Sigmoid colon (tissue), 7 donors: ENCODE results near the gene AK5. TPM values are rescaled to one million over a fixed set of nuclear protein-coding genes. Genes with fewer than 3 reads are reported as not detected.
"Not testable (repeated sequence)": the region's sequence is repeated elsewhere in the genome, so short reads cannot be mapped to it uniquely, and the experiment has no call there.

Experiments used
- DNase-seq: peaks from one replicate; pipeline ENCODE4 v3.0.0-alpha.2; 2019
- H3K27ac ChIP-seq, 4 donors: fragments of 200-600 bp; sonication (generic); one replicate each; pipeline ENCODE4 v1.5.1; 2016 to 2019; ENCODE audit warnings: mild to moderate bottlenecking in 1 of 4
- H3K27me3 ChIP-seq, 3 donors: fragments of 200-600 bp; sonication (generic); one replicate each; pipeline ENCODE4 v1.5.1; 2019; ENCODE audit warnings: mild to moderate bottlenecking in 1 of 3
- H3K36me3 ChIP-seq, 4 donors: fragments of 200-600 bp; sonication (generic); one replicate each; pipeline ENCODE4 v1.5.1; 2016 to 2019
- H3K4me1 ChIP-seq, 4 donors: fragments of 200-600 bp; sonication (generic); one replicate each; pipeline ENCODE4 v1.5.1; 2017 to 2019
- H3K4me3 ChIP-seq, 4 donors: fragments of 200-600 bp; sonication (generic); one replicate each; pipeline ENCODE4 v1.5.1; 2017 to 2019; ENCODE audit warnings: mild to moderate bottlenecking in 2 of 4, moderate library complexity in 1 of 4
- H3K9me3 ChIP-seq, 4 donors: fragments of 200-600 bp in 3 of 4; sonication (generic) in 3 of 4; one replicate each; pipeline versions ENCODE4 v1.5.1 to v1.6.1; 2013 to 2019
- EP300 ChIP-seq, 4 donors: sonication (generic); formaldehyde crosslinking; IDR thresholded peaks; one replicate each; pipeline ENCODE4 v1.6.1; 2017; ENCODE audit warnings: antibody characterized with exemption in 4 of 4
- POLR2A ChIP-seq, 2 donors: fragments of 450-650 bp; IDR thresholded peaks; one replicate each; pipeline ENCODE4 v1.6.1; 2016; ENCODE audit warnings: antibody characterized with exemption in 2 of 2, mild to moderate bottlenecking in 2 of 2, moderate library complexity in 2 of 2
- POLR2AphosphoS5 ChIP-seq, 4 donors: sonication (generic); formaldehyde crosslinking; IDR thresholded peaks; one replicate each; pipeline ENCODE4 v1.6.1; 2017; ENCODE audit warnings: antibody characterized with exemption in 4 of 4
- WGBS, 2 donors: extraction: QIAGEN DNeasy Blood & Tissue Kit; methylation state at CpG; one replicate each; pipeline ENCODE4 v1.1.7; 2013; 5-methylcytosine and 5-hydroxymethylcytosine counted together
- intact Hi-C: fragments of 100-400 bp; cut with DNase I; formaldehyde crosslinking; loops from one replicate; pipeline ENCODE4 v1.15.1; 2023
- polyA plus RNA-seq, 3 donors: library from polyadenylated mRNA; stranded (reverse); fragments of 200-250 nt; gene quantifications; one replicate each; pipeline ENCODE4 v1.2.3, GENCODE V29; 2013
- total RNA-seq, 4 donors: library from RNA; depleted of rRNA; stranded (reverse); fragments of >200 nt; gene quantifications; one replicate each; pipeline ENCODE4 v1.1.0, GENCODE V29; 2016
- TF ChIP-seq, protein P1 (sequence below), 4 experiments: fragments of 450-650 bp in 3 of 4; fragments of 200-600 bp in 1 of 4; IDR thresholded peaks; one replicate each; pipeline ENCODE4 v1.5.1; 2016 to 2019; ENCODE audit warnings: antibody characterized with exemption in 4 of 4, mild to moderate bottlenecking in 3 of 4, moderate library complexity in 2 of 4
- donor health status: healthy with polysubstance abuse.
- donor health status: Bipolar disorder and iron deficiency.
- donor health status: healthy.

The AK5 gene
- total and polyA plus RNA-seq, 7 donors: 0.33 to 6.1 (median 1.9) TPM; not detected in 1

DNA sequence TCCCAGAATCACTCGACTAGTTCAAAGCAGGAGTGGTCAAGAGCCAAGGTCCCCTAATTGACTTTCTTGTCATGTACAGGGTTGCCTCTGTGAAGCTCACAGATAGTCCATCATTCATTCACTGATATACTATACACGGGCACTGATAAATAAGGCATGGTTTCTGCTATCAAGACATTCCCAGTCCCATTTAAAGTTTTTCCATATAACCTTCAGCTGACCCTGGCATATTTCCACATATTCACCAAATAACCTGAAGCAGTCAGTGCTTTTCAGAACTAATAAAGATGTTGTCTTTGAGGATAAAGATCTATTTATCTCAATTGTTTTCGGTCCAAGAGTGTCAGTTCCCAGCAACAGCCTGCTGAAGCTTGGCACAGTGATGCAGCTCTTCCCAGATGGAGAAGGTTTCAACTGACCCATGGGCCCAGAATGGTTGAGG, 227.3 kb downstream of the AK5 start:
- WGBS, 2 donors: 80 to 86% methylated on average over 3 of the region's 3 CpGs
- Histone ChIP-seq H3K4me3 (no peak overlapping the region), H3K27ac (no peak overlapping the region), H3K27me3 (no peaks in the 10 kb centered on the region), H3K36me3 (no peaks in the 10 kb centered on the region), H3K9me3 (no peaks in the 10 kb centered on the region), H3K4me1 (no peaks in the 10 kb centered on the region)
- intact Hi-C loops: no loop called here
- TF ChIP-seq EP300 (IDR thresholded peaks at IDR 0.05) (no peak), POLR2A (IDR thresholded peaks at IDR 0.05) (no peak), POLR2AphosphoS5 (IDR thresholded peaks at IDR 0.05) (no peak)
- TF ChIP-seq, protein P1, sequence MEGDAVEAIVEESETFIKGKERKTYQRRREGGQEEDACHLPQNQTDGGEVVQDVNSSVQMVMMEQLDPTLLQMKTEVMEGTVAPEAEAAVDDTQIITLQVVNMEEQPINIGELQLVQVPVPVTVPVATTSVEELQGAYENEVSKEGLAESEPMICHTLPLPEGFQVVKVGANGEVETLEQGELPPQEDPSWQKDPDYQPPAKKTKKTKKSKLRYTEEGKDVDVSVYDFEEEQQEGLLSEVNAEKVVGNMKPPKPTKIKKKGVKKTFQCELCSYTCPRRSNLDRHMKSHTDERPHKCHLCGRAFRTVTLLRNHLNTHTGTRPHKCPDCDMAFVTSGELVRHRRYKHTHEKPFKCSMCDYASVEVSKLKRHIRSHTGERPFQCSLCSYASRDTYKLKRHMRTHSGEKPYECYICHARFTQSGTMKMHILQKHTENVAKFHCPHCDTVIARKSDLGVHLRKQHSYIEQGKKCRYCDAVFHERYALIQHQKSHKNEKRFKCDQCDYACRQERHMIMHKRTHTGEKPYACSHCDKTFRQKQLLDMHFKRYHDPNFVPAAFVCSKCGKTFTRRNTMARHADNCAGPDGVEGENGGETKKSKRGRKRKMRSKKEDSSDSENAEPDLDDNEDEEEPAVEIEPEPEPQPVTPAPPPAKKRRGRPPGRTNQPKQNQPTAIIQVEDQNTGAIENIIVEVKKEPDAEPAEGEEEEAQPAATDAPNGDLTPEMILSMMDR (IDR thresholded peaks at IDR 0.05): no peak
- no peak for DNase-seq

DNA sequence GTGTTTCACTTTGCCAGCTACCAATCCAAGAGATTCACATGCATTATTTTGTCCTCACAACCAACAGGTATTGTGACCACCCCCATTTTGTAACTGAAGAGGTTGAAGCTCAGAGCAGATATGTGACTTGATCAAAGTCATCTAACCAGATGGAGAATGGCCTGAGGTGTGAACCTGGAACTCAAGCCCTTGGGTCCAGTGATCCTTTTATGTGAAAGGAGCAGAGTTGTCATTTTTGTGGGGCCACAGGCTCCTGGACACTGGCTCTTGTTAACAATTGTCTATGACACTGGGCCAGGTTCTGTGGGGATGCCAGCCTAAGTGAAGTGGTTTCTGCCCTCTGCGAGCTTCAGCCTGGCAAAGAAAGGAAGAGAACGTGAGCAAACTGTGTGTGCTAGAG, 228.1 kb downstream of the AK5 start:
- Histone ChIP-seq H3K27me3 (no peaks in the 10 kb centered on the region), H3K4me1 (peaks cover 0 to 6% (median 2%) of the 10 kb centered on the region in 4 donors), H3K27ac (no peak overlapping the region), H3K4me3 (no peak overlapping the region), H3K9me3 (no peaks in the 10 kb centered on the region), H3K36me3 (no peaks in the 10 kb centered on the region)
- TF ChIP-seq POLR2A (IDR thresholded peaks at IDR 0.05) (no peak), EP300 (IDR thresholded peaks at IDR 0.05) (no peak), POLR2AphosphoS5 (IDR thresholded peaks at IDR 0.05) (no peak)
- no peak for DNase-seq
- WGBS, 2 donors: 89 to 96% methylated on average over 2 of the region's 2 CpGs
- intact Hi-C loops: no loop called here

DNA sequence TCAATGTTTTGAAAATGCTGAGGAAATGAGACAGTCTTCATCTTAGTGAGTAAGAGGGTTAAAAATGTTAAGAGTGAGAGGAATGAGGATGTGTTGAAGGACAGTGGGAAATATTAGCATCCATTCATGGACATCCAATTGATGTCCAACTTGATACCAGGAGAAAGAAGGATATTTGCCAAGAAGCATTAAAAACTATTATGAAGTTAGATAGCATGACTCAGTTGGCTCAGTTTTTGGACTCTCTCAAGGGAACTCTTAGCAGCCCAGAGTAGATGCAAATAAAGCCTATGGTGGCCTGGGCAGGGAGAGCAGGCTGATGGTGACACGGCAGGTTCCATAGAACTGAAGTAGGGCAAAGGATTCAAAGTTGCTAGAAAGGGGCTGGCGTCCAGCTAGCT, 229.6 kb downstream of the AK5 start:
- Histone ChIP-seq H3K4me1 (peaks cover 0 to 13% (median 9%) of the 10 kb centered on the region in 4 donors), H3K36me3 (no peaks in the 10 kb centered on the region), H3K4me3 (no peak overlapping the region), H3K27ac (no peak overlapping the region), H3K9me3 (no peaks in the 10 kb centered on the region), H3K27me3 (no peaks in the 10 kb centered on the region)
- intact Hi-C loops: no loop called here
- no peak for TF ChIP-seq EP300 (IDR thresholded peaks at IDR 0.05)
- WGBS, 2 donors: 84 to 86% methylated on average over 2 of the region's 2 CpGs
- no peak for DNase-seq

DNA sequence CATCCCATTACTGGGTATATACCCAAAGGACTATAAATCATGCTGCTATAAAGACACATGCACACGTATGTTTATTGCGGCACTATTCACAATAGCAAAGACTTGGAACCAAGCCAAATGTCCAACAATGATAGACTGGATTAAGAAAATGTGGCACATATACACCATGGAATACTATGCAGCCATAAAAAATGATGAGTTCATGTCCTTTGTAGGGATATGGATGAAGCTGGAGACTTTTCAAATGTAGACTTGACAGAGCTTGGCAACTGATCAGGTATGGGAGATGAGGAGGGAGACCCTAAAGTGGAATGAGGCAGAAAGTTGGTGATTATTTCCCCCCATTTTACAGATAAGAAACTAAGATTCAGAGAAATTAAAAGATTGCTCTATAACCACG, 230.8 kb downstream of the AK5 start:
- H3K27ac ChIP-seq, H3K27me3 ChIP-seq, H3K9me3 ChIP-seq, H3K4me3 ChIP-seq, DNase-seq, H3K36me3 ChIP-seq, intact Hi-C loops: not testable (repeated sequence)
- H3K4me1 ChIP-seq: peaks cover 0 to 13% (median 9%) of the 10 kb centered on the region in 4 donors
- WGBS, 2 donors: 74 to 78% methylated on average over 1 of the region's 3 CpGs

DNA sequence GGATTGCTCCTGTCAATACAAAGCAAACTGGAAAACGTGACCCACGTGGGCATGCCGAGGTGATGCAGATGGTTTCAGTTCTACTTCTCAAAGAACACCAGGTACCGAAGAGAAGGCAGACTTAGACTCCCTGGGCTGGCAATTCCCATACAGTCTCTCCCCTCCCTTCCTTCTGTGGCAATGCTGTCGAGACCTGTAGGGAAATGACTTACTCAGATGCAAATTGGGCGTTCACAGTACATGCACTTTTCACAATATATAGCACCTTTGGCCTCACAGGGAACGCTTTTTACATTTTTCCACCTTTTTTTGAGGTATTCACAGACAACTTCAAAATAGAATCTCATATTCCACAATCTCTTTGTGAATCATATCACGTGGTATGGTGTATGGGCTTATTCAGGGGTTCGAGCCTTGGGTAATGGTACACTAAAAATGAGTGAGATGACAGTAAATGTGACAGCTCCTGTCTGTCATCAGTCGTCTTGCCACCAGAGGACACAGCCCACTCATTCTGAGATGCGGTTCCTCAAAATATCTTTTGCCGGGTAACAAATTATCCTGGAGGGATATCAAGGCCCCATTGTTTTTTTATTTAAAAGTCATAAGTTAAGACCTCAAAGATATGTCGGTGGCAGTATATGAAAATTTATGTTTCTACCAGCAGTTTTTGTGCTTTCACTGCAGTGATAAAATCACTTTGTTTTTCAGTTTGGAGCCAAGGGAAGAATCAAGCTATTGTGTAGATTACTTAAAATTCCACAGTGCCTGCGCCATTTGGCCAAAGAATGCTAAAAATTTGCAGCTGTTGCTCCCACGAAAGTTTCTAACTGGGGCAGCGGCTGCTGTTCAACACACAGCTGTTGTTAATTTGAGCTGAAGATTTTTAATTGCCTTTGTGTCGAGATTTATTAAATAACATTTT, 232.3 kb downstream of the AK5 start:
- Histone ChIP-seq H3K36me3 (no peaks in the 10 kb centered on the region), H3K4me3 (no peak overlapping the region), H3K4me1 (peaks cover 0 to 13% (median 9%) of the 10 kb centered on the region in 4 donors), H3K9me3 (no peaks in the 10 kb centered on the region), H3K27ac (peak overlapping the region; percentile 44 to 63 (median 58)), H3K27me3 (no peaks in the 10 kb centered on the region)
- intact Hi-C loops: no loop called here
- no peak for DNase-seq
- 72% methylated on average over 17 of the region's 17 CpGs for WGBS, 2 donors
- TF ChIP-seq, protein P1 (IDR thresholded peaks at IDR 0.05): no peak
- TF ChIP-seq EP300 (IDR thresholded peaks at IDR 0.05): no peak
- no peak for TF ChIP-seq POLR2AphosphoS5 (IDR thresholded peaks at IDR 0.05)
- TF ChIP-seq POLR2A (IDR thresholded peaks at IDR 0.05): no peak

DNA sequence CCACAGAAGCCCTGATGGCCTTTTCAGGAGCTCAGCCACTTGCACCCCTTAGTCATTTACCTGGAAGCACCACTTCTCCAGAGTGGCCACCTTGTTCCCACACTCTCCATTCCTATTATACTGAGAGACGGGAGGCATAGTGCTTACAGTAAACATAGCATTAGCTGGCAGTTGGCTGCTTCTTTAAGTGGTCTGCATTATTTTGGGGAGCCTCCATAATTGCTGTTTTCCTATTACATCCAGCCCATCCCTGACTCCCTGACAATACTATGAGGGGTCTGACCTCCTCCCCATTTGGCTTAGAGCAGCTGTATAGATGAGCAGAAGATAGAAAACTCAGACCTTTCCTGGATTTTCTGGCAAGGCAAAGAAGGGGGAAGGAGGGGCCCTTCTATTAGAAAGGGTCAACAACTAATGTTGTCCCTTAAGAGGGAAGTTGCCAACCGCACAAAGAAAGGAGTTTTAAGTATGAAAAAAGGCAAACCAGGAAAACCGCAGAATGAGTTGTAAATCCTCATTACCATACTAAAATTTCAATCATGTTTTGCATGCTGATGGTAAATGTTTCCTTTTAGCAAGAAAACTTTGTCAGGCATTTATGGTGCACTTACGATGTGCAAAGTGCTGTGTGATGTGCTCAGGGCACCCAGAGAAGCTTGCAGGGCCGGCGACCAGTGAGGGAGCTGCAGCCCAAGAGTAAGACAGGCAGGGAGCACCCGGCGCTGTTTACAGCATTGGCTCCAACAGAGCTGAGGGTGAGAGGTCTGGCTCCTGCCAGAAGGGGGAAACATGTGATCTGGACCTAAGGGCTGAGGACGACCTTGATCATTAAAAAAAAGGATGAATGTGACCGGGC, 233.3 kb downstream of the AK5 start:
- intact Hi-C loops: no loop called here
- WGBS, 2 donors: 30 to 34% methylated on average over 10 of the region's 10 CpGs
- Histone ChIP-seq H3K27ac (peak overlapping the region; percentile 44 to 63 (median 58)), H3K4me3 (no peak overlapping the region), H3K9me3 (no peaks in the 10 kb centered on the region), H3K36me3 (no peaks in the 10 kb centered on the region), H3K4me1 (peaks cover 0 to 13% (median 9%) of the 10 kb centered on the region in 4 donors), H3K27me3 (no peaks in the 10 kb centered on the region)
- DNase-seq: no peak
- TF ChIP-seq EP300 (IDR thresholded peaks at IDR 0.05) (no peak), POLR2AphosphoS5 (IDR thresholded peaks at IDR 0.05) (no peak), POLR2A (IDR thresholded peaks at IDR 0.05) (no peak)
- TF ChIP-seq, protein P1 (IDR thresholded peaks at IDR 0.05): no peak
